ENCODE measurements around the gene CTTN. TPM values are rescaled to one million over a fixed set of nuclear protein-coding genes. Genes with fewer than 3 reads are reported as not detected.

Gene CTTN
- polyA plus RNA-seq, 4 donors = 101 to 218 (median 122) TPM

- no peaks in the 10 kb centered on the region for H3K4me1 ChIP-seq (ENCODE audit: control insufficient read depth in 3 of 3, insufficient read depth in 2 of 3, low read depth in 1 of 3, low read length in 2 of 3)
- FAIRE-seq (no peak), DNase-seq (no peak)
- no peak overlapping the region for H3K27ac ChIP-seq (ENCODE audit: low read depth in 1 of 3, low read length in 2 of 3)
- H3K36me3 ChIP-seq (ENCODE audit: control insufficient read depth in 3 of 3, insufficient read depth in 2 of 3, low read depth in 1 of 3, low read length in 3 of 3) = peaks cover 17 to 88% (median 24%) of the 10 kb centered on the region in 3 donors
- no peaks in the 10 kb centered on the region for H3K27me3 ChIP-seq (ENCODE audit: control insufficient read depth in 3 of 3, insufficient read depth in 3 of 3, low read length in 3 of 3)
- no peaks in the 10 kb centered on the region for H3K9me3 ChIP-seq (ENCODE audit: control insufficient read depth in 2 of 2, insufficient read depth in 1 of 2, low read depth in 1 of 2, low read length in 1 of 2)
- 90 to 93% (median 92%) methylated on average over 35 of the region's 35 CpGs for WGBS, 3 donors
- H3K4me3 ChIP-seq (ENCODE audit: low read depth in 1 of 3, low read length in 3 of 3) = no peak overlapping the region
Observed at GRCh38 chr11:70422692-70423522, 24.6 kb downstream of the CTTN start.

- Histone ChIP-seq H3K4me3 (ENCODE audit: low read depth in 1 of 3, low read length in 3 of 3) (no peak overlapping the region), H3K27me3 (ENCODE audit: control insufficient read depth in 3 of 3, insufficient read depth in 3 of 3, low read length in 3 of 3) (no peaks in the 10 kb centered on the region), H3K9me3 (ENCODE audit: control insufficient read depth in 2 of 2, insufficient read depth in 1 of 2, low read depth in 1 of 2, low read length in 1 of 2) (no peaks in the 10 kb centered on the region), H3K4me1 (ENCODE audit: control insufficient read depth in 3 of 3, insufficient read depth in 2 of 3, low read depth in 1 of 3, low read length in 2 of 3) (no peaks in the 10 kb centered on the region), H3K36me3 (ENCODE audit: control insufficient read depth in 3 of 3, insufficient read depth in 2 of 3, low read depth in 1 of 3, low read length in 3 of 3) (peaks cover 17 to 88% (median 20%) of the 10 kb centered on the region in 3 donors), H3K27ac (ENCODE audit: low read depth in 1 of 3, low read length in 2 of 3) (no peak overlapping the region)
- DNase-seq = no peak
- no peak for FAIRE-seq
- WGBS, 3 donors = 84 to 91% (median 86%) methylated on average over 34 of the region's 34 CpGs
Observed at GRCh38 chr11:70423523-70424505, 25.5 kb downstream of the CTTN start.

GRCh38 chr11:70424765-70425344 is 26.5 kb downstream of the CTTN start:
- DNase-seq = no peak
- no peaks in the 10 kb centered on the region for H3K9me3 ChIP-seq (ENCODE audit: control insufficient read depth in 2 of 2, insufficient read depth in 1 of 2, low read depth in 1 of 2, low read length in 1 of 2)
- no peak overlapping the region for H3K27ac ChIP-seq (ENCODE audit: low read depth in 1 of 3, low read length in 2 of 3)
- WGBS, 3 donors = 83 to 93% (median 84%) methylated on average over 14 of the region's 14 CpGs
- FAIRE-seq = no peak
- no peaks in the 10 kb centered on the region for H3K27me3 ChIP-seq (ENCODE audit: control insufficient read depth in 3 of 3, insufficient read depth in 3 of 3, low read length in 3 of 3)
- no peak overlapping the region for H3K4me3 ChIP-seq (ENCODE audit: low read depth in 1 of 3, low read length in 3 of 3)
- H3K4me1 ChIP-seq (ENCODE audit: control insufficient read depth in 3 of 3, insufficient read depth in 2 of 3, low read depth in 1 of 3, low read length in 2 of 3) = no peaks in the 10 kb centered on the region
- H3K36me3 ChIP-seq (ENCODE audit: control insufficient read depth in 3 of 3, insufficient read depth in 2 of 3, low read depth in 1 of 3, low read length in 3 of 3) = peaks cover 11 to 90% (median 20%) of the 10 kb centered on the region in 3 donors

- peaks cover 10 to 92% (median 15%) of the 10 kb centered on the region in 3 donors for H3K36me3 ChIP-seq (ENCODE audit: control insufficient read depth in 3 of 3, insufficient read depth in 2 of 3, low read depth in 1 of 3, low read length in 3 of 3)
- FAIRE-seq = no peak
- 92 to 96% (median 95%) methylated on average over 11 of the region's 11 CpGs for WGBS, 3 donors
Observed at GRCh38 chr11:70427436-70427835, 29.1 kb downstream of the CTTN start.

GRCh38 chr11:70428701-70429427 is 30.5 kb downstream of the CTTN start:
- DNase-seq = no peak
- FAIRE-seq = no peak
- H3K36me3 ChIP-seq (ENCODE audit: control insufficient read depth in 3 of 3, insufficient read depth in 2 of 3, low read depth in 1 of 3, low read length in 3 of 3) = peaks cover 8 to 92% (median 16%) of the 10 kb centered on the region in 3 donors
- H3K9me3 ChIP-seq (ENCODE audit: control insufficient read depth in 2 of 2, insufficient read depth in 1 of 2, low read depth in 1 of 2, low read length in 1 of 2) = no peaks in the 10 kb centered on the region
- WGBS, 3 donors = 95 to 97% (median 96%) methylated on average over 15 to 18 of the region's 18 CpGs
- H3K4me1 ChIP-seq (ENCODE audit: control insufficient read depth in 3 of 3, insufficient read depth in 2 of 3, low read depth in 1 of 3, low read length in 2 of 3) = no peaks in the 10 kb centered on the region
- H3K27me3 ChIP-seq (ENCODE audit: control insufficient read depth in 3 of 3, insufficient read depth in 3 of 3, low read length in 3 of 3) = no peaks in the 10 kb centered on the region
- no peak overlapping the region for H3K4me3 ChIP-seq (ENCODE audit: low read depth in 1 of 3, low read length in 3 of 3)
- no peak overlapping the region for H3K27ac ChIP-seq (ENCODE audit: low read depth in 1 of 3, low read length in 2 of 3)

More at GRCh38 chr11:70427436-70427835, 29.1 kb downstream of the CTTN start:
- DNase-seq = no peak
- H3K27me3 ChIP-seq (ENCODE audit: control insufficient read depth in 3 of 3, insufficient read depth in 3 of 3, low read length in 3 of 3) = no peaks in the 10 kb centered on the region
- H3K9me3 ChIP-seq (ENCODE audit: control insufficient read depth in 2 of 2, insufficient read depth in 1 of 2, low read depth in 1 of 2, low read length in 1 of 2) = no peaks in the 10 kb centered on the region
- H3K4me3 ChIP-seq (ENCODE audit: low read depth in 1 of 3, low read length in 3 of 3) = no peak overlapping the region
- no peaks in the 10 kb centered on the region for H3K4me1 ChIP-seq (ENCODE audit: control insufficient read depth in 3 of 3, insufficient read depth in 2 of 3, low read depth in 1 of 3, low read length in 2 of 3)
- H3K27ac ChIP-seq (ENCODE audit: low read depth in 1 of 3, low read length in 2 of 3) = no peak overlapping the region

- Histone ChIP-seq H3K9me3 (ENCODE audit: control insufficient read depth in 2 of 2, insufficient read depth in 1 of 2, low read depth in 1 of 2, low read length in 1 of 2) (no peaks in the 10 kb centered on the region), H3K36me3 (ENCODE audit: control insufficient read depth in 3 of 3, insufficient read depth in 2 of 3, low read depth in 1 of 3, low read length in 3 of 3) (peaks cover 7 to 92% (median 16%) of the 10 kb centered on the region in 3 donors), H3K4me3 (ENCODE audit: low read depth in 1 of 3, low read length in 3 of 3) (no peak overlapping the region), H3K27me3 (ENCODE audit: control insufficient read depth in 3 of 3, insufficient read depth in 3 of 3, low read length in 3 of 3) (no peaks in the 10 kb centered on the region), H3K4me1 (ENCODE audit: control insufficient read depth in 3 of 3, insufficient read depth in 2 of 3, low read depth in 1 of 3, low read length in 2 of 3) (no peaks in the 10 kb centered on the region), H3K27ac (ENCODE audit: low read depth in 1 of 3, low read length in 2 of 3) (no peak overlapping the region)
- FAIRE-seq (no peak), DNase-seq (no peak)
- WGBS, 3 donors = 78 to 87% (median 86%) methylated on average over 8 of the region's 8 CpGs
Observed at GRCh38 chr11:70429428-70429705, 31.0 kb downstream of the CTTN start.

DNA sequence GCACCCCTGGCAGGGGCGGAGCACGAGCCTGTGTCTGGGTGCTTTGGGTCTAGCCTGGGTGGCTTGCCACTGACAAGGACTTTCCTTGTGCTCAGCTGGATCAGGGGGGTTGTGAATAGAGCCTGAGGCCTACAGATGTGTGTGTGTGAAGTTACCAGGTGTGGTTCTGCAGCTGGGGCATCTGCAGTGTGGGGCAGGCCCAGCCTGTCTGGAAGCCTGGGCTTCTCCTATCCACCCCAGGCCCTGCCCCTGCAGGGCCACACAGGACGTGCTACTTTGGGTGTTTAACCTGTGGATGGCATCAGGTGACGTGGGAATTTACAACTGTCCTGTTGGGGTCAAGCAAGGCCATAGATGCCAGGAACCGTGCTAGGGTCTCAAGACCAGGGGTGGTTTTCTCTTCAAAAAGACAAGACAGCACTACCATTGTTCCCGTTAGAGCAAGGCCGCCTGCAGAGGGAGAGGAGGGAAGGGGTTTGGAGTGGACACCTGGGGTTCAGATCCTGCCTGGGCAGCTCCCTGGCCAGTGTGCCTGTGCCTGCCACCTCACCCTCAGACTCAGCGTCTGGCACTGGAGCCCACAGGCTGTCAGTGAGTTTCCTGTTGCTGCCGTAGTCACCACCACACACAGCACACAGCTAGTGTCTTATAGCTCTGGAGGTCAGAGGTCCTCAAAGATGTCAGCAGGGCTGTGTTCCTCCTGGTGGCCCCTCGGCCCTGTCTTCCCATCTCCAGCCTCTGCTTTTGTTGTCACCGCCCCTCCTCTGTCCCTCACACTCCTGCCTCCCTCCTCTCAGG is 31.6 kb downstream of the CTTN start:
- no peaks in the 10 kb centered on the region for H3K27me3 ChIP-seq (ENCODE audit: control insufficient read depth in 3 of 3, insufficient read depth in 3 of 3, low read length in 3 of 3)
- no peak for FAIRE-seq
- no peaks in the 10 kb centered on the region for H3K4me1 ChIP-seq (ENCODE audit: control insufficient read depth in 3 of 3, insufficient read depth in 2 of 3, low read depth in 1 of 3, low read length in 2 of 3)
- H3K4me3 ChIP-seq (ENCODE audit: low read depth in 1 of 3, low read length in 3 of 3) = no peak overlapping the region
- no peak for DNase-seq
- H3K27ac ChIP-seq (ENCODE audit: low read depth in 1 of 3, low read length in 2 of 3) = no peak overlapping the region
- H3K9me3 ChIP-seq (ENCODE audit: control insufficient read depth in 2 of 2, insufficient read depth in 1 of 2, low read depth in 1 of 2, low read length in 1 of 2) = no peaks in the 10 kb centered on the region
- H3K36me3 ChIP-seq (ENCODE audit: control insufficient read depth in 3 of 3, insufficient read depth in 2 of 3, low read depth in 1 of 3, low read length in 3 of 3) = peaks cover 9 to 92% (median 17%) of the 10 kb centered on the region in 3 donors
- WGBS, 3 donors = 81 to 82% (median 81%) methylated on average over 10 to 11 of the region's 11 CpGs

All from small intestine (tissue), 7 donors.